GM12801 (cell line): ENCODE results near the gene CPZ.

Experiments
- CTCF ChIP-seq: IDR thresholded peaks from one replicate; pipeline ENCODE4 v1.5.1; 2011; ENCODE audit warnings: control low read depth; ENCODE audit not compliant: insufficient read length; ENCODE audit errors: extremely low read depth

CPZ gene

GRCh38 chr4:8592366-8593263, at the start of gene CPZ:
Gene CPZ (plus strand): TSS chr4:8592765. CDS start chr4:8592834, 69 bp downstream.
- TF ChIP-seq CTCF, result no peak

- TF ChIP-seq CTCF, result no peak
Observed at GRCh38 chr4:8542776-8543525, 49.6 kb upstream of the CPZ start.

- TF ChIP-seq CTCF, result no peak
Observed at GRCh38 chr4:8543623-8544022, 48.9 kb upstream of the CPZ start.

- TF ChIP-seq CTCF, result no peak
Observed at GRCh38 chr4:8544282-8544681, 48.3 kb upstream of the CPZ start.

GRCh38 chr4:8544741-8545438, 47.7 kb upstream of the CPZ start:
- no peak for TF ChIP-seq CTCF

- TF ChIP-seq CTCF, result no peak
Observed at GRCh38 chr4:8545439-8545765, 47.2 kb upstream of the CPZ start.

GRCh38 chr4:8546766-8547107, 45.8 kb upstream of the CPZ start:
- TF ChIP-seq CTCF, result no peak
